HG03095 (cell line): Measurements from ENCODE around the gene MYO15B.

Source experiments
- ATAC-seq: cut with Tn5 transposase; IDR thresholded peaks from one replicate; pipeline ENCODE4 v1.9.1; 2021; ENCODE audit warnings: moderate library complexity; ENCODE audit not compliant: unreplicated experiment

The MYO15B gene

GRCh38 chr17:75558666-75559530 is 28.7 kb upstream of the MYO15B start:
- ATAC-seq: no peak

GRCh38 chr17:75559958-75560533 is 27.6 kb upstream of the MYO15B start:
- no peak for ATAC-seq

- ATAC-seq: no peak
Measured at GRCh38 chr17:75561927-75562603, 25.5 kb upstream of the MYO15B start.

GRCh38 chr17:75563063-75563758 is 24.4 kb upstream of the MYO15B start:
- ATAC-seq: no peak

- ATAC-seq: no peak
Measured at GRCh38 chr17:75564195-75564594, 23.4 kb upstream of the MYO15B start.

- ATAC-seq: no peak
Measured at GRCh38 chr17:75565066-75565465, 22.5 kb upstream of the MYO15B start.

GRCh38 chr17:75565618-75566017 is 22.0 kb upstream of the MYO15B start:
- no peak for ATAC-seq

GRCh38 chr17:75566416-75566815 is 21.2 kb upstream of the MYO15B start:
- ATAC-seq: no peak

- no peak for ATAC-seq
Measured at GRCh38 chr17:75566834-75567233, 20.8 kb upstream of the MYO15B start.

GRCh38 chr17:75568412-75569255 is 19.0 kb upstream of the MYO15B start:
- ATAC-seq: no peak

GRCh38 chr17:75570034-75570676 is 17.4 kb upstream of the MYO15B start:
- ATAC-seq: no peak

GRCh38 chr17:75570772-75571171 is 16.8 kb upstream of the MYO15B start:
- no peak for ATAC-seq

- peak; percentile 71 for ATAC-seq
Measured at GRCh38 chr17:75571197-75571884, 16.3 kb upstream of the MYO15B start.

GRCh38 chr17:75571885-75572215 is 15.8 kb upstream of the MYO15B start:
- no peak for ATAC-seq

GRCh38 chr17:75572713-75573539 is 14.7 kb upstream of the MYO15B start:
- ATAC-seq: no peak

- ATAC-seq: no peak
Measured at GRCh38 chr17:75573540-75573957, 14.1 kb upstream of the MYO15B start.

GRCh38 chr17:75573994-75574393 is 13.6 kb upstream of the MYO15B start:
- ATAC-seq: no peak

- no peak for ATAC-seq
Measured at GRCh38 chr17:75574404-75575036, 13.1 kb upstream of the MYO15B start.
